Measurements from ENCODE around the gene PGLYRP4.
A peak's percentile ranks its signal among the peaks of the same experiment; 100 is the strongest.
"Not testable (repeated sequence)": the region's sequence is repeated elsewhere in the genome, so short reads cannot be mapped to it uniquely, and the experiment has no call there.

PGLYRP4 gene

GRCh38 chr1:153355445-153356071 is 6.9 kb upstream of the PGLYRP4 start:
- peak; percentile 64 for DNase-seq (ENCODE audit: low spot score)

- DNase-seq (ENCODE audit: low spot score): no peak
Measured at GRCh38 chr1:153354515-153355193, 6.0 kb upstream of the PGLYRP4 start.

- DNase-seq (ENCODE audit: low spot score): no peak
Measured at GRCh38 chr1:153353226-153353947, 4.7 kb upstream of the PGLYRP4 start.

- peak; percentile 74 for DNase-seq (ENCODE audit: low spot score)
Measured at GRCh38 chr1:153352523-153352922, 3.9 kb upstream of the PGLYRP4 start.

- no peak for DNase-seq (ENCODE audit: low spot score)
Measured at GRCh38 chr1:153350321-153350957, 1.8 kb upstream of the PGLYRP4 start.

GRCh38 chr1:153349363-153350320 is 1.0 kb upstream of the PGLYRP4 start:
- no peak for DNase-seq (ENCODE audit: low spot score)

- no peak for DNase-seq (ENCODE audit: low spot score)
Measured at GRCh38 chr1:153347856-153348255, 785 bp downstream of the PGLYRP4 start.

GRCh38 chr1:153347049-153347448 is 1.6 kb downstream of the PGLYRP4 start:
- DNase-seq (ENCODE audit: low spot score): not testable (repeated sequence)

GRCh38 chr1:153346077-153346723 is 2.4 kb downstream of the PGLYRP4 start:
- DNase-seq (ENCODE audit: low spot score): no peak

GRCh38 chr1:153345187-153346076 is 3.2 kb downstream of the PGLYRP4 start:
- DNase-seq (ENCODE audit: low spot score): no peak

GRCh38 chr1:153344718-153345025 is 4.0 kb downstream of the PGLYRP4 start:
- no peak for DNase-seq (ENCODE audit: low spot score)

GRCh38 chr1:153343811-153344717 is 4.6 kb downstream of the PGLYRP4 start:
- DNase-seq (ENCODE audit: low spot score): no peak

- no peak for DNase-seq (ENCODE audit: low spot score)
Measured at GRCh38 chr1:153343040-153343681, 5.5 kb downstream of the PGLYRP4 start.

GRCh38 chr1:153342178-153342577 is 6.5 kb downstream of the PGLYRP4 start:
- DNase-seq (ENCODE audit: low spot score): no peak

GRCh38 chr1:153341431-153341934 is 7.2 kb downstream of the PGLYRP4 start:
- DNase-seq (ENCODE audit: low spot score): no peak

GRCh38 chr1:153340356-153340755 is 8.3 kb downstream of the PGLYRP4 start:
- DNase-seq (ENCODE audit: low spot score): no peak

GRCh38 chr1:153339802-153340201 is 8.8 kb downstream of the PGLYRP4 start:
- DNase-seq (ENCODE audit: low spot score): no peak

Measured in SW480 (cell line).